Suprapubic skin (tissue), 4 donors: ENCODE data around the gene DENND11. TPM values are rescaled to one million over a fixed set of nuclear protein-coding genes. Genes with fewer than 3 reads are reported as not detected.

Source experiments
- DNase-seq, 2 donors: peaks; one replicate each; pipeline ENCODE4 v3.0.0-alpha.2; 2019; ENCODE audit warnings: low spot score in 2 of 2
- H3K27ac ChIP-seq: fragments of 200-600 bp; sonication (generic); one replicate; pipeline ENCODE4 v1.5.1; 2019
- H3K27me3 ChIP-seq: fragments of 200-600 bp; sonication (generic); one replicate; pipeline ENCODE4 v1.5.1; 2019
- H3K36me3 ChIP-seq: fragments of 200-600 bp; sonication (generic); one replicate; pipeline ENCODE4 v1.5.1; 2019
- H3K4me1 ChIP-seq: fragments of 200-600 bp; sonication (generic); one replicate; pipeline ENCODE4 v1.5.1; 2019
- H3K4me3 ChIP-seq: fragments of 200-600 bp; sonication (generic); one replicate; pipeline ENCODE4 v1.5.1; 2019; ENCODE audit warnings: mild to moderate bottlenecking
- H3K9me3 ChIP-seq: fragments of 200-600 bp; sonication (generic); one replicate; pipeline ENCODE4 v1.5.1; 2019
- CTCF ChIP-seq, 2 donors: fragments of 200-600 bp in 1 of 2; fragments of 450-650 bp in 1 of 2; sonication (generic) in 1 of 2; IDR thresholded peaks; one replicate each; pipeline ENCODE4 v1.5.1; 2016 to 2019; ENCODE audit warnings: antibody characterized with exemption in 2 of 2, mild to moderate bottlenecking in 1 of 2, moderate library complexity in 1 of 2
- EP300 ChIP-seq: sonication (generic); formaldehyde crosslinking; IDR thresholded peaks from one replicate; pipeline ENCODE4 v1.6.1; 2017; ENCODE audit warnings: antibody characterized with exemption
- POLR2A ChIP-seq, 2 donors: fragments of 450-650 bp; IDR thresholded peaks; one replicate each; pipeline ENCODE4 v1.6.1; 2017; ENCODE audit warnings: antibody characterized with exemption in 2 of 2, mild to moderate bottlenecking in 2 of 2, moderate library complexity in 2 of 2
- POLR2AphosphoS5 ChIP-seq, 3 donors: sonication (generic); formaldehyde crosslinking; IDR thresholded peaks; one replicate each; pipeline ENCODE4 v1.6.1; 2017; ENCODE audit warnings: antibody characterized with exemption in 3 of 3
- WGBS: methylation state at CpG from one replicate; pipeline ENCODE4 v1.1.5; 2018; 5-methylcytosine and 5-hydroxymethylcytosine counted together
- total RNA-seq, 4 donors: library from RNA; depleted of rRNA; stranded (reverse); fragments of >200 nt; gene quantifications; one replicate each; pipeline ENCODE4 v1.1.0, GENCODE V29; 2016

The DENND11 gene
- total RNA-seq, 4 donors from 2014 or later, result 12.5 to 45.2 (median 17.9) TPM

- Histone ChIP-seq H3K9me3 (no peaks in the 10 kb centered on the region), H3K27me3 (no peaks in the 10 kb centered on the region), H3K36me3 (peaks cover 6% of the 10 kb centered on the region), H3K4me3 (no peak overlapping the region), H3K4me1 (peaks cover 5% of the 10 kb centered on the region), H3K27ac (peak overlapping the region; percentile 59)
- TF ChIP-seq EP300 (no peak), POLR2A (IDR thresholded peaks at IDR 0.05) (no peak), CTCF (IDR thresholded peaks at IDR 0.05) (no peak), POLR2AphosphoS5 (IDR thresholded peaks at IDR 0.05) (no peak)
- no peak for DNase-seq
- WGBS, result 88% methylated on average over 5 of the region's 5 CpGs
These were observed 27.7 kb downstream of the DENND11 start for GRCh38 chr7:141674171-141674671.

DNA sequence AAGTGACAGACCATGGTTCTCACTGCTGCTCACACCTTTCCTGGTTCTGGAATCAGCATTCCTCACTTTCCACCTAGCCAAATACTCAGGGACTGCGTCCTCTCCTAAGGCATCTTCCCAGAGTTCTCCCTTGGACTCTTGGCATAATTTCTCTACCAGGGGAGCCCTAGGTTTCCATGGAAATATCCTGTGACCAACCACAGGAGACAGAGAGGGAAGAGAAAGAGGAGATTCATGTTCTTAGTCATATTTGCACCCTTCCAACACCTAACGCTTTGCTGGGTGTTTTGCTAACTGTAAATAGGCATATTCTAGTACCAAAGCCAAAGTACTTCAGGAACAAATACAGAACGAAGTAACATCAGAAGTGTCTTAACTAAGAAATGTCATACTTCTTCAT is 28.6 kb downstream of the DENND11 start:
- Histone ChIP-seq H3K27ac (no peak overlapping the region), H3K36me3 (peaks cover 6% of the 10 kb centered on the region), H3K4me3 (no peak overlapping the region), H3K4me1 (peaks cover 5% of the 10 kb centered on the region), H3K9me3 (no peaks in the 10 kb centered on the region), H3K27me3 (no peaks in the 10 kb centered on the region)
- TF ChIP-seq CTCF (IDR thresholded peaks at IDR 0.05) (no peak), POLR2A (IDR thresholded peaks at IDR 0.05) (no peak), EP300 (no peak), POLR2AphosphoS5 (IDR thresholded peaks at IDR 0.05) (no peak)
- 93% methylated on average over 3 of the region's 3 CpGs for WGBS
- DNase-seq, result no peak

- TF ChIP-seq POLR2AphosphoS5 (IDR thresholded peaks at IDR 0.05) (no peak), CTCF (IDR thresholded peaks at IDR 0.05) (no peak), POLR2A (IDR thresholded peaks at IDR 0.05) (no peak), EP300 (no peak)
- Histone ChIP-seq H3K4me1 (peaks cover 5% of the 10 kb centered on the region), H3K27me3 (no peaks in the 10 kb centered on the region), H3K4me3 (no peak overlapping the region), H3K9me3 (no peaks in the 10 kb centered on the region), H3K36me3 (peaks cover 6% of the 10 kb centered on the region), H3K27ac (no peak overlapping the region)
- DNase-seq, result no peak
- 94% methylated on average over 4 of the region's 7 CpGs for WGBS
These were observed 30.1 kb downstream of the DENND11 start for GRCh38 chr7:141671705-141672496.

DNA sequence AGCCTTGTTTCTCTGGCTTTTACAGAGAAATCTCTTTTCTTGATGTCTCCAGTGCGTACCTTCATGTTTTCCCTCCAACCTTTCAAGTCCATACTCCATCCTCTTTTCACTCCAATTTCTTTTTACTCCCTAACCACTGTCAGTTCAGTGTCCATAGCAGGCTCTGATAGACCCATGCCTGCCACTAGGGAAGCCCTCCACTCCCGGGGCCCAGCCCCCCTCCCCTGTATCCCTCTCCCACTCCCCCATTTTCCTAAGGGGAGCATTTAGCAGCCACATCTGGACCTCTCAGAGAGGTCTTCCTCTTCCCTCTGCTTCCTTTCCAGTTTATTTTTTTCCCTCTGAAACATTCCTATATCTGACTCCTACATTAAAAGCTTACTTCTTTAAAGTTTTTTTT is 33.1 kb downstream of the DENND11 start:
- whole genome bisulfite sequencing, result 90% methylated on average over 2 of the region's 2 CpGs
- TF ChIP-seq POLR2A (IDR thresholded peaks at IDR 0.05) (no peak), CTCF (IDR thresholded peaks at IDR 0.05) (no peak), EP300 (no peak), POLR2AphosphoS5 (IDR thresholded peaks at IDR 0.05) (no peak)
- no peak for DNase-seq
- Histone ChIP-seq H3K27ac (no peak overlapping the region), H3K9me3 (no peaks in the 10 kb centered on the region), H3K27me3 (no peaks in the 10 kb centered on the region), H3K4me3 (no peak overlapping the region), H3K4me1 (peaks cover under 1% of the 10 kb centered on the region), H3K36me3 (peaks cover 28% of the 10 kb centered on the region)

- peaks cover 3% of the 10 kb centered on the region for H3K4me1 ChIP-seq
- H3K4me3 ChIP-seq, result no peak overlapping the region
- H3K9me3 ChIP-seq, result no peaks in the 10 kb centered on the region
- peaks cover 44% of the 10 kb centered on the region for H3K36me3 ChIP-seq
- no peak for DNase-seq
- no peak overlapping the region for H3K27ac ChIP-seq
- TF ChIP-seq POLR2A (IDR thresholded peaks at IDR 0.05), result no peak
- TF ChIP-seq EP300, result no peak
- TF ChIP-seq POLR2AphosphoS5 (IDR thresholded peaks at IDR 0.05), result no peak
- no peak for TF ChIP-seq CTCF (IDR thresholded peaks at IDR 0.05)
- H3K27me3 ChIP-seq, result no peaks in the 10 kb centered on the region
- 88% methylated on average over 4 of the region's 4 CpGs for WGBS
These were observed 35.9 kb downstream of the DENND11 start for GRCh38 chr7:141666071-141666470.
